Astrocyte of the cerebellum (primary cell): Measurements from ENCODE around the gene POFUT1.
A peak's percentile ranks its signal among the peaks of the same experiment; 100 is the strongest.
"Not testable (repeated sequence)": the region's sequence is repeated elsewhere in the genome, so short reads cannot be mapped to it uniquely, and the experiment has no call there.

Experiments
- DNase-seq: peaks from one replicate; pipeline ENCODE4 v3.0.0-alpha.2; 2011; ENCODE audit warnings: low read depth
- H3K4me3 ChIP-seq: 2 replicates; pipeline ENCODE4 v1.5.1; 2011; ENCODE audit warnings: mild to moderate bottlenecking, low read depth, low read length, moderate library complexity
- CTCF ChIP-seq: IDR thresholded peaks from 2 replicates; pipeline ENCODE4 v1.5.1; 2012; ENCODE audit warnings: low read length, low read depth, moderate library complexity, mild to moderate bottlenecking; ENCODE audit errors: missing control alignments
- in situ Hi-C: cut with HindIII; loops from 2 replicates; pipeline ENCODE4 v1.10.0; 2017; ENCODE audit warnings: low sequenced_read_pairs

POFUT1 gene

GRCh38 chr20:32240205-32240604 is 32.5 kb downstream of the POFUT1 start:
- no peak for DNase-seq
- TF ChIP-seq CTCF = peak; percentile 4
- H3K4me3 ChIP-seq = no peak overlapping the region
- in situ Hi-C loops = no loop called here

- in situ Hi-C loops = no loop called here
- H3K4me3 ChIP-seq = no peak overlapping the region
- DNase-seq = no peak
- no peak for TF ChIP-seq CTCF
Measured at GRCh38 chr20:32241807-32242206, 34.1 kb downstream of the POFUT1 start.

GRCh38 chr20:32244150-32244823 is 36.6 kb downstream of the POFUT1 start:
- no peak for TF ChIP-seq CTCF
- no peak for DNase-seq
- H3K4me3 ChIP-seq = no peak overlapping the region
- in situ Hi-C loops = no loop called here

- in situ Hi-C loops = no loop called here
- H3K4me3 ChIP-seq = no peak overlapping the region
- no peak for DNase-seq
- no peak for TF ChIP-seq CTCF
Measured at GRCh38 chr20:32244959-32245358, 37.3 kb downstream of the POFUT1 start.

GRCh38 chr20:32246208-32246607 is 38.5 kb downstream of the POFUT1 start:
- H3K4me3 ChIP-seq, in situ Hi-C loops, DNase-seq: not testable (repeated sequence)

GRCh38 chr20:32248043-32248442 is 40.4 kb downstream of the POFUT1 start:
- no peak for DNase-seq
- in situ Hi-C loops = no loop called here
- no peak overlapping the region for H3K4me3 ChIP-seq
- no peak for TF ChIP-seq CTCF

- DNase-seq = no peak
- H3K4me3 ChIP-seq = no peak overlapping the region
- TF ChIP-seq CTCF = no peak
- in situ Hi-C loops = no loop called here
Measured at GRCh38 chr20:32249030-32249738, 41.5 kb downstream of the POFUT1 start.
